Islet precursor cell (in vitro differentiated cells): ENCODE results near the gene CFAP57.
A peak's percentile ranks its signal among the peaks of the same experiment; 100 is the strongest.
"Not testable (repeated sequence)": the region's sequence is repeated elsewhere in the genome, so short reads cannot be mapped to it uniquely, and the experiment has no call there.

ENCODE experiments used
- DNase-seq: peaks from one replicate; pipeline ENCODE4 v3.0.0-alpha.2; 2018

Gene CFAP57

GRCh38 chr1:43171876-43172526 is at the start of gene CFAP57, which contains the start of gene EBNA1BP2:
Gene CFAP57 (plus strand): TSS chr1:43172330. CDS start chr1:43172754, 424 bp downstream.
Gene EBNA1BP2 (minus strand): TSS chr1:43172290. CDS start chr1:43172118, 172 bp downstream.
- DNase-seq: peak; percentile 95

DNA sequence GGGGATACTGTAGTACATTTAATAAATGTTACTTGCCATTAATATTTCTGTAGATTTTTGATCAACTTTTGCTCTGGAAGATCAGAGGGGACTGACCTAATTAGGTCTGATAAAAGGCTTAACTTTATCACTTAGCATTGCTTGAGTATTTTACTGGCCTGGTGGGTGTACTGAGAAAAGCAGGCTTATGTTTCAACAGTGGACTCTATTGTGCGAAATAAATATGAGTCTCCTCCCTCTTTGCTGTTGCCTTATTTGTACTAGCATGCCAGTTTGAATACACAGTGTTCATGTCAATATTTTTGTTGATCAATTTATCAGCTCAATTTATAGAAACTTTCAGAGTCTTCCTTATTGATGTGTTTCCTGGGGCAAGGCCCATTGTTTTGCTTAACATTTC is 49.1 kb upstream of the CFAP57 start:
- DNase-seq: no peak

GRCh38 chr1:43128816-43129215 is 43.3 kb upstream of the CFAP57 start:
- DNase-seq: no peak

DNA sequence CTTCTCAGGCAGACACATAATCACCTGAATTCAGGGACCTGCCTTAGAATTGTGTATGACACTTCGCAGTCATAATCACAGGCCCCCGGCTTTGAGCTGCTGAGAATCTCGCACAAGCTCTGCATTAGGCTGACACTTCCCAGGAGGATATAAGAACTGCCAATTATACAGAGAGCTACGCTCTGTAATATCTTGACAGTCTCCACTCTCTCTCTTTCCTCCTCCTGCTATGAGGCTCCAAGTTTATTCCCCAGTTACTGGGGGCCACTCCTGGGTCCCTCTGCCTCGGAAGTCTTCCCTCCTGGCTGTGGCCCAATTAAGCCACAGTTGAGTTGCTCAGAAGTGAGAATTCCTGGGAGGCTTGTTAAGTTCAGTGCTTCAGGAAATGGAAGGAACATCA is 42.7 kb upstream of the CFAP57 start:
- no peak for DNase-seq

DNA sequence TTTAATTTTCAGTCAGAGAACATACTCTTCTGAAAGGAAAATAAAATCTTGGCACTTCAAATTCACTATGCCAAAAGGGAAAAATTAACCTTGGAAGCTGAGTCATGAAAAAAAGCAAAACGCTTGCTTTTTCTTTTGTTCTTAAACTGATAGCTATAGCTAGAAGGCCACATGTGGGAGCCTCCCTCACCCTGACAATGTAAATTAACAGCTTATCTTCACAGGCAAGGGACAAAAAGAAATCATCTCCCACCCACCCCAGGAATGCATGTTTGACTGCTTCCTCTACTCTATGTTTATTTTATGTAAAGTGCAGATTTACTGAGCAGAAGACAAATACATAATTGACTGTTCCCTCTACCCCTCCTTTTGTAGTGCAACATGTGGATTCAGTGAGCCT is 38.1 kb upstream of the CFAP57 start:
- DNase-seq: no peak

DNA sequence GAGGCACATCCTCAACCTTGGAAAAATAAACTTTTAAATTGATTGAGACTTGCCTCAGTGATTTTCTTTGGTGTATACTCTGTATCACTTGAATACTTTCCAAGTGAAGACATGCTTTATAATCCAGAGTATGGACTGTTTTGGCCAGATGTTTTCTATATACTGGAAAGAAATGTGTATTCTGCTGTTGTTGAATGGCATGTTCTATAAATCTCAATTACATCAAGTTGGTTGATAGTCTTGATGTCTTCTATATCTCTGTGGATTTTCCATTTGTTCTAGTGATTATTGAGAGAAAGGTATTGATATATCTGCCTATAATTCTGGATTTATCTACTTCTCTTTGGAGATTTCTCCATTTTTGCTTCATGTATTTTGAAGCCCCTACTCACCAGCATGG is 37.5 kb upstream of the CFAP57 start:
- no peak for DNase-seq

DNA sequence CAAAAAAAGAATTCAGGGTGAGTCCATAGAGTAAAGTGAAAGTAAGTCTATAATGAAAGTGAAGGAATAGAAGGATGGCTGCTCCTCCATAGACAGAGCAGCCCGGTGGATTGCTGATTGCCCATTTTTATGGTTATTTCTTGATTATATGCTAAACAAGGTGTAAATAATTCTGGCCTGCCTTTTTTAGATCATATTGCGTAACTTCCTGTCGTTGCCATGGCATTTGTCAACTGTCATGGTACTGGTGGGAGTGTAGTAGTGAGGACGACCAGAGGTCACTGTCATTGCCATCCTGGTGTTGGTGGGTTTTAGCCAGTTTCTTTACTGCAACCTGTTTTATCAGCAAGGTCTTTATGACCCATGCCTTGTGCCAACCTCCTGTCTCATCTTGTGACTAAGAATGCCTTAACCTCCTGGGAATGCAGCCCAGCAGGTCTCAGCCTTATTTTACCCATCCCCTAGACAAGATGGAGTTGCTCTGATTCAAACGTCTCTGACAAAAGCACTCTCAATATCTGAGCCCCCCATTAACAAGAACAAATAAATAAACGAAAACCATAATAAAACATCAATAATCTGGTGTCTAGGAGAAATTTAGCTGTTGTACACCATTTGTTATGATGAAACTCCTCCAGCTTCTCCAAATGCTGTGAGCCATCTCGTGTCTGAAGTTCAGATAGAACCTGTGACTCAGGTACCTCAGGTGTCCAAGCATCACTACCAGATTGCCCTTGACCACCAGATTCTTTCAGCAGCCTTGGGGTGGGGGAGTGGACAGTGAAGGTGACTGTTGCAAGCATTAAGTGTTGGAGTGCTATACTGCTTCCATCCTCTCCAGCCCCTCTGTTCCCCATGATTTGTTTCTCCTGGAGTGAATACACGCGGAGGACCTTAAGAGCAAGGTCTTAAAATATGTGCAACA is 36.0 kb upstream of the CFAP57 start:
- no peak for DNase-seq

GRCh38 chr1:43137445-43138052 is 34.6 kb upstream of the CFAP57 start:
- DNase-seq: no peak

GRCh38 chr1:43139295-43139694 is 32.8 kb upstream of the CFAP57 start:
- DNase-seq: not testable (repeated sequence)

- no peak for DNase-seq
Measured at GRCh38 chr1:43140010-43140409, 32.1 kb upstream of the CFAP57 start.

DNA sequence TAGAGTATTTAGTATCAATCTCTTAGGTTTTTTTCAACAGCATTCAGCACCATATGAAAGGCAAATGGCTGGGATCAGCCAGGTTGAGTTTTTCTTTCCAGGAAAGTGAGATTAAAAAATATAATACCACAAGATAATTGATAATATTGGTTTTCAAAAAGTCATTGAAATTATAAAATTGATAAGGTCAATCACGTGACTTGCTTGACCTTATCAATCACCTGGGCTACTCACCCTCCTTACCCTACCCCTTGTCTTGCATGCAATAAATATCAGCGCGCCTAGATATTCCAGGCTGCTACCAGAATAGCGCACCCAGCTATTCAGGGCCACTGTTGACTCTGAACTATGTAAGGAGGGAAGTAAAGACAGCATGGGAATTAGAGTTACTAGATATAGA is 31.5 kb upstream of the CFAP57 start:
- no peak for DNase-seq

GRCh38 chr1:43143441-43143888 is 28.7 kb upstream of the CFAP57 start:
- DNase-seq: no peak

DNA sequence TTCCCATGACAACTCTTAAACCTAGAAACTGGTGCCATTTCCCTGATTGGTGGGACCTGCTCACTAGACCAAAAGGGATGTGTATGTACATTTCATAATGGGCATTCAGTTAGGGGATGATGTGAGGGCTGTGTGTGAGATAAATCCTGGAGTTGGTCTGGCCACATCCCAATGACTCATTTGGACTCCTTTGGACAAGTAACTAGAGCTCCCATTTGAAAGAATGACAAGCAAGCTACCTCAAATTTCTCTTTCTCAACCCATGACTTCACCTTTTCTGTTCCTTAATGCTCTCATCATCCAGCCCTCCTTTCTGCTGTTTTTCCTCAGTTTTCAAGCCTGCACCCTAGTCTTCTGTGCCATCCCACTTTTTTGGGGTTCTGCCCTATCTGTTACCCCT is 27.9 kb upstream of the CFAP57 start:
- DNase-seq: no peak

DNA sequence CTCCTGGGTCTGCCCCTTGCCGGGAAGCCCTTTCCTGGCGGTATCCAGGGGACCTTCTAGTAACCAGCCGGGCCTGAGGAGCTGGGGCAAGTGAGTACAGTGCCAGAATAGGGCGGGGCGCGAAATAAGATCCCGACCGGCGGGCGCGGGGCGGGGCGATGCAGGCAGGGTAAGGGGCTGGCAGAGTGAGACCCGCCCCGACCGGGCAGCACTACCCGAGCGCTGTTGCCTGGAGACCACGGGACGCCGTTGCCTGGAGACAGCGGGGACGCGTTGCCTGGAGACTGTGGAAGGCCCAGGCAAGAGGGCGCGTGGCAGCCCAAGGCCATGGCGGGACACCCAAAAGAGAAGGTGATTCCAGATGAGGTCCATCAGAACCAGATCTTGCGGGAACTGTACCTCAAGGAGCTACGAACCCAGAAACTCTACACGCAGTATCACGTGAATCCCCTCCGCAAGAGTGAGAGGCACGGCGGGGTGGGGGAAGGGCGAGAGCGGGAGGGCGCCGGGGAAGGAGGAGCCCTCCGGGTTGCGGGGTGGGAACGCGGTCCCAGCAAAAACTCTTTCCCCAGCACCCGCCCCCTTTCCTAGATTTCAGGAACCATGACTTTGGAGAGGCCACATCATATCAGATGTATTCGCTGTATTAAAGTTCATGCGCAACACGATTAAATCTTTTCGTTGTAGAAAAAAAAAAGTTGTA is 24.4 kb upstream of the CFAP57 start:
- DNase-seq: peak; percentile 99

DNA sequence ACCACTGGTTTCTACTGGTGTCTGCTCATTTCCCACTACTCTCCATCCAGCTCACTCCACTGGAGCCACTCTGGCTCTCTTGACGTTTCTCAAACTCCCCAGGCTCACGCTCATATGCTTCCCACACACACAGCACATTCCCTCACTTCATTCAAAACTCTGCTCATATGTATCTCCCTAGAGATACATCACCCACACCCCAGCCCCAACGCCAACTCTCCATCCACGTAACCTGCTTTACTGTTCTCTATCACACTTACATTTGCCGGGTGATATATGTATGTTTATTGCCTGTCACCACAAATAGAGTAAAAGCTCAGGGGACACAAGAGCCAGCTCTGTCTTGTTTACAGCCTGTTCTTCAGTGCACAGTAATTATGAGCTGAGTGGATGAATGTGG is 22.2 kb upstream of the CFAP57 start:
- no peak for DNase-seq

DNA sequence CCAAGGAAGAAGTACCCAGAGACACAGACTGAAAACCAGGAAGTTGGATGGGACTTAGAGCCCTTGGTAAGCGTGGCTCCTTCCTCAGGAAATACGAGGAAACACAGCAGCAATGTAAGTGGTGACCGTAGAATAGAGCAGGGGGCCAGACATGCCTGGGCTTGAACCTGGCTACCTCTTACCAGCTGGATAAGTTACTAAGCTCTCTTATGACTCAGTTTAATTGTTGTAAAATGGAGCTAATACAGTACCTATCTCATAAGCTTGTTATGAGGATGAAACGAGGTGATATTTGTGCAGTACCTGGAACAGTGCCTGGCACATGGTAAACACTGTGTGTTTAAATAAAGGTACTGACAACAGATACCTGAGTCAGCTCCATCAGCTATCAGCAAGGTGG is 19.3 kb upstream of the CFAP57 start:
- no peak for DNase-seq

DNA sequence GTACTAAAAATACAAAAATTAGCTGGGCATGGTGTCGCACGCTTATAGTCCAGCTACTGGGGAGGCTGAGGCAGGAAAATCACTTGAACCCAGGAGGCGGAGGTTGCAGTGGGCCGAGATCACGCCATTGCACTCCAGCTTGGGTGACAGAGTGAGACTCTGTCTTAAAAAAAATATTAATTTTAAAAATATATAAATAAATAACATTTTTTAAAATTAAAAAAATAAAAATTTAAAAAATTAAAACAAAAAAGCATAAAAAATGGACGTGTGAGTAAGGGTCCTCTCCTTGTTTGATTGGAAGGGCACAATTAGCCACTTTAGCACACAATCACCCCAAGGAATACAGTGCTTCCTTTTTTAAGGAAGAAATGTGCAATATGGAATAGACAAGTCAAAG is 18.7 kb upstream of the CFAP57 start:
- no peak for DNase-seq

DNA sequence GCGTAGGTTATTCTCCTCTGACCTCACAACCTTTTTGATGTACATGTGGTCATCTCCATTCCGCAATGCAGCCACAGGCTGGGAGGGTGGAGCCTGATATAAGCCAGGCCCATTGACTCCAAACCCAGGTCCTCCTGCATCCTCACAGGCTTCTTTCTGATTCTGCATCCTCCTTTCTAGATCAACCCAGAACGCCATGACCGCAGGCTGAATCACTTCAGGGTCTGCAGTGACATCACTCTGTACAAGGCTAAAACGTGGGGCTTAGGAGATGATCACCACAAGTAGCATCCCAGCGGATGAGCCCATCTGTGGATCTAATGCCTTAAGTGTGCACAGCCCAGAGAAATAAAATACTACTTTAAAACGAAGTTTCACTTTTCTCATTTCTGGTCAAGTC is 16.1 kb upstream of the CFAP57 start:
- no peak for DNase-seq

- no peak for DNase-seq
Measured at GRCh38 chr1:43165162-43165561, 7.0 kb upstream of the CFAP57 start.

- no peak for DNase-seq
Measured at GRCh38 chr1:43165765-43166164, 6.4 kb upstream of the CFAP57 start.

- DNase-seq: no peak
Measured at GRCh38 chr1:43171312-43171875, 736 bp upstream of the CFAP57 start.

DNA sequence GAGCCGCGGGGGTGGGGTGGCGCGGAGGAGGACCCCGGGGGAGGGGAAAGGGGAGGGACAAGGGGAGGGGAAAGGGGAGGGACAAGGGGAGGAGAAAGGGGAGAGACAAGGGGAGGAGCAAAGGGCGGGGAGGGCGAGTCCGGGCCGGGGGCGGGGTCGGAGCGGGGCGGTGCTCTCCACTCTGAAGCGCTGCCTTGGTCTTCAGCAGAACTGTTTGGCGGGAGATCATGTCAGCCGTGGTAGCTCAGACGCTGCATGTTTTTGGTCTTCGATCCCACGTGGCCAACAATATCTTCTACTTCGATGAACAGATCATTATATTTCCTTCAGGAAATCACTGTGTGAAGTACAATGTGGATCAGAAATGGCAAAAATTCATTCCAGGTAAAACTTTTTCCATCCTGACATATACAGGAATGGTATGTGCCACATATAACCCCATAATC is 420 bp downstream of the CFAP57 start:
- peak; percentile 94 for DNase-seq

- no peak for DNase-seq
Measured at GRCh38 chr1:43174873-43175272, 2.7 kb downstream of the CFAP57 start.
